Choroid plexus epithelial cell (primary cell): ENCODE data around the gene C1orf94.

ENCODE experiments used
- DNase-seq: peaks from one replicate; pipeline ENCODE4 v3.0.0-alpha.2; 2010; ENCODE audit warnings: low read depth
- H3K4me3 ChIP-seq: 2 replicates; pipeline ENCODE4 v1.5.1; 2011; ENCODE audit warnings: low read depth, mild to moderate bottlenecking, control low read depth, low read length, moderate library complexity
- CTCF ChIP-seq: conservative IDR thresholded peaks from 2 replicates; pipeline ENCODE4 v1.5.1; 2011; ENCODE audit warnings: low read depth, mild to moderate bottlenecking, control low read depth, inconsistent platforms, low read length, moderate library complexity

Gene C1orf94

GRCh38 chr1:34268311-34268954, 91.7 kb downstream of the C1orf94 start:
- DNase-seq = no peak
- TF ChIP-seq CTCF = no peak
- H3K4me3 ChIP-seq = no peak overlapping the region
